Testis (tissue), 2 donors: ENCODE results near the gene STAMBPL1.

ENCODE experiments used
- POLR2A ChIP-seq: fragments of 450-650 bp; IDR thresholded peaks from one replicate; pipeline ENCODE4 v1.6.1; 2017; ENCODE audit warnings: antibody characterized with exemption, mild to moderate bottlenecking, moderate library complexity
- TF ChIP-seq, protein P1 (sequence below), 3 experiments: fragments of 450-650 bp in 2 of 3; fragments of 200-600 bp in 1 of 3; sonication (generic) in 1 of 3; IDR thresholded peaks; one replicate each; pipeline ENCODE4 v1.5.1; 2016 to 2019; ENCODE audit warnings: antibody characterized with exemption in 3 of 3, mild to moderate bottlenecking in 2 of 3, moderate library complexity in 1 of 3

DNA sequence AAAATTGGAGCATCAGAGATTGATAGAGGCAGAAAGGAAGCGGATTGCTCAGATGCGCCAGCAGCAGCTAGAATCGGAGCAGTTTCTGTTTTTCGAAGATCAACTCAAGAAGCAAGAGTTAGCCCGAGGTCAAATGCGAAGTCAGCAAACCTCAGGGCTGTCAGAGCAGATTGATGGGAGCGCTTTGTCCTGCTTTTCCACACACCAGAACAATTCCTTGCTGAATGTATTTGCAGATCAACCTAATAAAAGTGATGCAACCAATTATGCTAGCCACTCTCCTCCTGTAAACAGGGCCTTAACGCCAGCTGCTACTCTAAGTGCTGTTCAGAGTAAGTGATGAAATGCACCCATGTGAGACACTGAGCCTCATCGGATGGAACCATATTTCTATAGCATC, 33.1 kb downstream of the STAMBPL1 start:
- TF ChIP-seq, protein P1, sequence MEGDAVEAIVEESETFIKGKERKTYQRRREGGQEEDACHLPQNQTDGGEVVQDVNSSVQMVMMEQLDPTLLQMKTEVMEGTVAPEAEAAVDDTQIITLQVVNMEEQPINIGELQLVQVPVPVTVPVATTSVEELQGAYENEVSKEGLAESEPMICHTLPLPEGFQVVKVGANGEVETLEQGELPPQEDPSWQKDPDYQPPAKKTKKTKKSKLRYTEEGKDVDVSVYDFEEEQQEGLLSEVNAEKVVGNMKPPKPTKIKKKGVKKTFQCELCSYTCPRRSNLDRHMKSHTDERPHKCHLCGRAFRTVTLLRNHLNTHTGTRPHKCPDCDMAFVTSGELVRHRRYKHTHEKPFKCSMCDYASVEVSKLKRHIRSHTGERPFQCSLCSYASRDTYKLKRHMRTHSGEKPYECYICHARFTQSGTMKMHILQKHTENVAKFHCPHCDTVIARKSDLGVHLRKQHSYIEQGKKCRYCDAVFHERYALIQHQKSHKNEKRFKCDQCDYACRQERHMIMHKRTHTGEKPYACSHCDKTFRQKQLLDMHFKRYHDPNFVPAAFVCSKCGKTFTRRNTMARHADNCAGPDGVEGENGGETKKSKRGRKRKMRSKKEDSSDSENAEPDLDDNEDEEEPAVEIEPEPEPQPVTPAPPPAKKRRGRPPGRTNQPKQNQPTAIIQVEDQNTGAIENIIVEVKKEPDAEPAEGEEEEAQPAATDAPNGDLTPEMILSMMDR (IDR thresholded peaks at IDR 0.05), result no peak
- TF ChIP-seq POLR2A, result no peak
